Neural crest cell (in vitro differentiated cells): ENCODE measurements around the gene PUSL1. TPM values are rescaled to one million over a fixed set of nuclear protein-coding genes. Genes with fewer than 3 reads are reported as not detected.
A peak's percentile ranks its signal among the peaks of the same experiment; 100 is the strongest.

Experiments used
- DNase-seq: peaks from one replicate; pipeline ENCODE4 v3.0.0; 2021; ENCODE audit warnings: low read depth, mixed read lengths, low spot score
- H3K27ac Mint-ChIP-seq: one replicate; pipeline ENCODE4 v1.8.0; 2021; ENCODE audit warnings: mild to moderate bottlenecking, mixed read lengths; ENCODE audit not compliant: unreplicated experiment
- H3K27me3 Mint-ChIP-seq: 2 replicates; pipeline ENCODE4 v1.8.0; 2021; ENCODE audit warnings: low read depth, mild to moderate bottlenecking, mixed read lengths
- H3K36me3 Mint-ChIP-seq: 2 replicates; pipeline ENCODE4 v1.8.0; 2021; ENCODE audit warnings: low read depth, mild to moderate bottlenecking, mixed read lengths
- H3K4me1 Mint-ChIP-seq: 2 replicates; pipeline ENCODE4 v1.8.0; 2021; ENCODE audit warnings: mixed read lengths
- H3K4me3 Mint-ChIP-seq: one replicate; pipeline ENCODE4 v1.8.0; 2021; ENCODE audit warnings: mild to moderate bottlenecking, mixed read lengths
- H3K9me3 Mint-ChIP-seq: 2 replicates; pipeline ENCODE4 v1.8.0; 2021; ENCODE audit warnings: mixed read lengths
- total RNA-seq: library from RNA; stranded (reverse); gene quantifications from 2 replicates; pipeline ENCODE4 v1.2.1, GENCODE V29; 2021
- TF ChIP-seq, protein P1 (sequence below): fragments of 200-600 bp; sonication (generic); conservative IDR thresholded peaks from 2 replicates; pipeline ENCODE4 v1.5.0; 2021; ENCODE audit warnings: antibody characterized with exemption, mild to moderate bottlenecking

Gene PUSL1
- total RNA-seq, 1 donor from 2014 or later = 27.9 TPM

DNA sequence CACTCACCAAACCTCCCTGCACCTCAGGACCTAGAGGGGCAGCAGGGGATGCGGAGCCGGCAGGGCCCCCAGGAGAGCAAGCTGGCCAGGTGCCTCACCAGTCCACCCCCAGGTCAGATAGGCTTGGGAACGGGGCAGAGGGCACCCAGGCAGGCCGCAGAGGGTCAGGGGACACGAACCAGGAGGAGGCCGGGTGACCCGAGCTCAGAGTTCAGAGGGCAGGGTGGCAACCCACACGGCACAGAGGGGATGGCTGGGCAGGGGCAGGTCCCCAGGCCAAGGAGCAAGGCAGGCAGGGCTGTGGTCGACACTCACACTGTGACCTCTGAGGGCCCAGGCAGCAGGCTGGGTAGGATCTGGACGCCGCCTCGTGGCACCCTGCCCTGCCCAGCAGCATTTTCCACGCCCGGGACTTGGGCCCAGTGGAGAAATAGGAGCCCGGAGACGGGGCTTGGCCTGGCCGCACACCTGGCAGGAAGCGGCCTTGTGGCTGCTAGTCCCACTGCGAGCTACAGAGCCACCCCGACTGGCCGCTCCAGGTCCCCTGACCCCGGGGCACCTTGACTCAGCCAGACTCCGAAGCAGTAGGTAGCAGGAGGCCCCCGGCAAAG, 35.5 kb downstream of the PUSL1 start:
- DNase-seq = no peak
- Mint-ChIP-seq H3K27ac (no peak overlapping the region), H3K4me1 (peaks cover 13% of the 10 kb centered on the region), H3K27me3 (no peaks in the 10 kb centered on the region), H3K9me3 (no peaks in the 10 kb centered on the region), H3K4me3 (no peak overlapping the region), H3K36me3 (peaks cover 10% of the 10 kb centered on the region)
- TF ChIP-seq, protein P1, sequence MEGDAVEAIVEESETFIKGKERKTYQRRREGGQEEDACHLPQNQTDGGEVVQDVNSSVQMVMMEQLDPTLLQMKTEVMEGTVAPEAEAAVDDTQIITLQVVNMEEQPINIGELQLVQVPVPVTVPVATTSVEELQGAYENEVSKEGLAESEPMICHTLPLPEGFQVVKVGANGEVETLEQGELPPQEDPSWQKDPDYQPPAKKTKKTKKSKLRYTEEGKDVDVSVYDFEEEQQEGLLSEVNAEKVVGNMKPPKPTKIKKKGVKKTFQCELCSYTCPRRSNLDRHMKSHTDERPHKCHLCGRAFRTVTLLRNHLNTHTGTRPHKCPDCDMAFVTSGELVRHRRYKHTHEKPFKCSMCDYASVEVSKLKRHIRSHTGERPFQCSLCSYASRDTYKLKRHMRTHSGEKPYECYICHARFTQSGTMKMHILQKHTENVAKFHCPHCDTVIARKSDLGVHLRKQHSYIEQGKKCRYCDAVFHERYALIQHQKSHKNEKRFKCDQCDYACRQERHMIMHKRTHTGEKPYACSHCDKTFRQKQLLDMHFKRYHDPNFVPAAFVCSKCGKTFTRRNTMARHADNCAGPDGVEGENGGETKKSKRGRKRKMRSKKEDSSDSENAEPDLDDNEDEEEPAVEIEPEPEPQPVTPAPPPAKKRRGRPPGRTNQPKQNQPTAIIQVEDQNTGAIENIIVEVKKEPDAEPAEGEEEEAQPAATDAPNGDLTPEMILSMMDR = no peak

DNA sequence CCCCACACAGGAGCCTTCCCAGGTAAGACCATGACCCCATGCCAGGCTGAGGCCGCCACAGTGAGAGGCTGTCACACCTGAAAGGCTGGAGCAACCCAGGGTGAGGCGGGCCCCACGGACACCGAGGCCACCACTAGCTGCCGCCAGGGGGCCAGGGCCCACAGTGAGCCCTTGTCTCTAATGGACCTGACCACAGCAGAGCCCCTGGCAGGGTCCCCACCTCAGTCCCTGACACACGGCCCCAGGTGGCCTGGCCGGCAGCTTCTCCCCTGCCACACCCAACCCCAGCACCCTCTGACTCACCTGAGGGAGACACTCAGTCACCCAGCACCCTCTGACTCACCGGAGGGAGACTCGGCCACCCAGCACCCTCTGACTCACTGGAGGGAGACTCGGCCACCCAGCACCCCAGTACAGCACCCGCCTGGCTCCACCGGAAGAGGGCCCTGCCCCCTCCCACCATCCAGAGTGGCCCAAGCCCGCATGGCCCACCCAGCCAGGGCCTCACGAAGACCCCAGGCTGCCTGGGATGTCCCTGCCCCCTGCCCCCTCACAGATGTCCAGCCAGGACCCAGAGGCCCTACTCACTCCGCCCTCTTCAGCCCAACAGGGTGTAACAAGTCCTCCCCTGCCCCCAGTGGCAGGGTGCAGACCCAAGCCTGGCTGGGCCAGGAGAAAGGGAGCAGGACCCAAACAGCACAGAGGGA, 36.4 kb downstream of the PUSL1 start:
- H3K9me3 Mint-ChIP-seq = no peaks in the 10 kb centered on the region
- H3K27ac Mint-ChIP-seq = no peak overlapping the region
- H3K36me3 Mint-ChIP-seq = peaks cover 10% of the 10 kb centered on the region
- H3K4me1 Mint-ChIP-seq = peaks cover 13% of the 10 kb centered on the region
- H3K4me3 Mint-ChIP-seq = peak overlapping the region; percentile 75
- no peaks in the 10 kb centered on the region for H3K27me3 Mint-ChIP-seq
- no peak for DNase-seq
- TF ChIP-seq, protein P1 = peak; percentile 61

DNA sequence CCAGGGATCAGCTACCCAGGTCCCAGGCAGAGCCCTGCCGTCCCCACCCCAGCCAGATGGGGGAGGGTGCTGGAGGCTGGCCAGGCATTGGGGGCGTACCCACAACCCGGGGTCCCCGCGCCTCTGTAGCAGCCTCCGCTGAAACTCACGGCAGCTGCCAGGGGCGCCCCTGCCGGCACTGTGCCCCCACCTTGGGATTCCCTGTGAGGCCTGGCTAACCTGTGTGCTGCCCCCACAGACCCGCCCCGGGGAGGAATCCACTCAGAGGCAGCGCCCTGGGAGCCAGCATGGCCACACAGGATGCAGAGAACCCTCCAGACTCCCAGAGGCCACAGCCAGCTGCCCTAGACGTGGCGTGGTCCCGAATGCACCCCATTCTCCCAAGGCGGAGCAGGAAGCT, 37.0 kb downstream of the PUSL1 start:
- H3K36me3 Mint-ChIP-seq = peaks cover 10% of the 10 kb centered on the region
- H3K27ac Mint-ChIP-seq = no peak overlapping the region
- no peaks in the 10 kb centered on the region for H3K9me3 Mint-ChIP-seq
- no peak overlapping the region for H3K4me3 Mint-ChIP-seq
- TF ChIP-seq, protein P1 = no peak
- no peak for DNase-seq
- peaks cover 13% of the 10 kb centered on the region for H3K4me1 Mint-ChIP-seq
- no peaks in the 10 kb centered on the region for H3K27me3 Mint-ChIP-seq

DNA sequence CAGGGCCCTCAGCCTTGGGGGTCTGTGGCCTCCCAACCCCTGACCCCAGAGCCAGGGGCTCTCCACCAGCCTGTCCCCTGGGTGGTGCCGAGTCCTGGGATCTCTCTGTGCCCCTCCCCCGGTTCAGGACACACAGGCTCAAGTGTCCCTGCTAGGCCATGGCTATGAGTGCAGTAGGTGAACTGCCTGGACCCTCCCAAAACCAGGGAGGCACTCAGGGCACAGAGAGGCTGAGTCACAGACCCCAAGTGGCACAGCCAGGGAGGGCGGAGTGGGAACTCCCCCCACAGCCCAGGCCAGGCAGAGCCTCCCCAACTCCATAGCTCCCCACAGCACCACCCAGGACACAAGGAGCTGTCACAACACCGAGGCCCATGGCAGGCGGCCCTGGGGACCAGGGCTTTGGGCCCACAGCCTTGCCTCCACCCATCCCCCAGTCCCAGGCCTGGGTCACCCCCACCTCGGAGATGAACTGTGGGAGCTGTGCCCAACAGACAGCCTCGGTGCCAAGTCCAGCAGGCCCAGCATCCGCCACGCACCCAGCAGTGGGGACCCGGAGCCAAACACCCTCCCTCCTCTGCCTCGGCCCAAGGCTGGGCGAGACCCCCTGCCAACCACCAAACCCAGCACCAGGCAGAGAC, 37.6 kb downstream of the PUSL1 start:
- Mint-ChIP-seq H3K36me3 (peaks cover 4% of the 10 kb centered on the region), H3K4me1 (peaks cover 13% of the 10 kb centered on the region), H3K9me3 (no peaks in the 10 kb centered on the region), H3K27ac (no peak overlapping the region), H3K4me3 (peak overlapping the region; percentile 38), H3K27me3 (no peaks in the 10 kb centered on the region)
- TF ChIP-seq, protein P1 = no peak
- DNase-seq = no peak

DNA sequence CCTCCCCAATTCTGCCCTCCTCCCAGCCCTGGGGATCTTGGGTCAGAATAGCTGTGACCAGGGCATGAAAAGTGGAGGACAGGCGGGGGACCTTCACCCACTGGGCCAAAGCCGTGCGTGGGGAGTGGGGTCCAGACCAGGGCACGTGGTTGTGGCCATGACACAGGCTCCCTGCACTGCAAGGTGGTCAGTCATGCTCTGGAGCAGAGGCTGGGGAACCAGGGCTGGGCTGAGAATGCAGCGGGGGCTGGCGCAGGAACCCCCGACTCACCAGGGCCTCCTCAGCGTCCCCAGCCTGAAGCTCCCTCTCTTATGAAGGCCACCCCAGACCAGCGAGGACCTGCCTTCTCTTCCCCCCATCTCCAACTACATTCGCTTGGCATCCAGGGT, 38.1 kb downstream of the PUSL1 start:
- DNase-seq = no peak
- no peaks in the 10 kb centered on the region for H3K27me3 Mint-ChIP-seq
- no peaks in the 10 kb centered on the region for H3K9me3 Mint-ChIP-seq
- no peaks in the 10 kb centered on the region for H3K36me3 Mint-ChIP-seq
- no peak overlapping the region for H3K27ac Mint-ChIP-seq
- H3K4me1 Mint-ChIP-seq = peaks cover 13% of the 10 kb centered on the region
- H3K4me3 Mint-ChIP-seq = peak overlapping the region; percentile 85
- TF ChIP-seq, protein P1 = no peak
